Activated CD4-positive, alpha-beta T cell treated with anti-CD3 and anti-CD28 coated beads, Interleukin-2, amount 50 U/mL, for 1 hour (primary cell): ENCODE data around the gene TRIM63.
"Not testable (repeated sequence)": the region's sequence is repeated elsewhere in the genome, so short reads cannot be mapped to it uniquely, and the experiment has no call there.

Experiments
- DNase-seq: peaks from one replicate; pipeline ENCODE4 v3.0.0-alpha.2; 2020

The TRIM63 gene

GRCh38 chr1:26067432-26067911 is at the start of gene TRIM63:
TRIM63 (minus strand) TSS chr1:26067630; CDS start chr1:26067494, 136 bp downstream.
- no peak for DNase-seq

DNA sequence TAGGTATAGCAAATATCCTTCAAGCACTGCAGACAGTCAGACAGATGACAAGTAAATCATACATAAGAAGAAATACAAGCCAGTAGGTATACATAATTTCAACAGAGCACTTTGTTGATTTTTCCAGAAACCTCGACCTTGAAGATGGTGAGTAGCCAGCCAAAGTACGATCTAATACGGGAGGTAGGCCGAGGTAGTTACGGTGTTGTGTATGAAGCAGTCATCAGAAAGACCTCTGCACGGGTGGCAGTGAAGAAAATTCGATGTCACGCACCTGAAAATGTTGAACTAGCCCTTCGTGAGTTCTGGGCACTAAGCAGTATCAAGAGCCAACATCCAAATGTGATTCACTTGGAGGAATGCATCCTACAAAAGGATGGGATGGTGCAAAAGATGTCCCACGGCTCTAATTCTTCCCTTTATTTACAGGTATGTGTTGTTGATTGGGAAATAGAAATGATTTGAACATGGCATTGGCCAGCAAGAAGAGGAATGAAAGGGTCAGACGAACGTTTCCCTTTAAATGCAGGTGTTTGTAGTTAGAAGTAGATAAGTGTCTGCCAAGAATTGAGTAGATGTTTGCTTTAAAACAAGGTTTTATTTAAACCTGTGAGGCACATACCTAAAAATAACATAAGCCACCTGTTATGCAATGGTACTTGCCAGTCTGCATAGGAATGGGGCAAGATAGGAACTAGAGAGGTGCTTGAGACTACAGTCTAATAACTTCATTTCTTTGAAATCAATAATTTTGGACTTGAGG is 46.9 kb upstream of the TRIM63 start:
- no peak for DNase-seq

DNA sequence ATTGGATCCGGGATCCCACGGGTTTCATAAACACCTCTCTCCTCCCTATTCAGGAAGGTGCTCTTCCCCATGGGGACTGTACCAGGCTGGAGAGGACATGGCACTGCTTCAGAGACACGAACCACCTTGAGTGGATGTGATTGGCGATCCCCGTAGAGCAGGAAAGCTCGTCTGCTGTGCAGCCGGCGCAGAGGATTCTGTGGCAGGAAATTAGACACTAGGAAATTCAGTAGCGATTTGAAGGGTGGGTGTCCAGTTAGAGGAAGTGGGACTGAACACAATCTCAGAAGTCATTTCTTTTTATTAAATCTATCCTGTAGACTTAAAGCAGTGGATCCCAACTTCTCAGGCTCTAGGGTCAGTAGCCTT is 45.0 kb upstream of the TRIM63 start:
- no peak for DNase-seq

DNA sequence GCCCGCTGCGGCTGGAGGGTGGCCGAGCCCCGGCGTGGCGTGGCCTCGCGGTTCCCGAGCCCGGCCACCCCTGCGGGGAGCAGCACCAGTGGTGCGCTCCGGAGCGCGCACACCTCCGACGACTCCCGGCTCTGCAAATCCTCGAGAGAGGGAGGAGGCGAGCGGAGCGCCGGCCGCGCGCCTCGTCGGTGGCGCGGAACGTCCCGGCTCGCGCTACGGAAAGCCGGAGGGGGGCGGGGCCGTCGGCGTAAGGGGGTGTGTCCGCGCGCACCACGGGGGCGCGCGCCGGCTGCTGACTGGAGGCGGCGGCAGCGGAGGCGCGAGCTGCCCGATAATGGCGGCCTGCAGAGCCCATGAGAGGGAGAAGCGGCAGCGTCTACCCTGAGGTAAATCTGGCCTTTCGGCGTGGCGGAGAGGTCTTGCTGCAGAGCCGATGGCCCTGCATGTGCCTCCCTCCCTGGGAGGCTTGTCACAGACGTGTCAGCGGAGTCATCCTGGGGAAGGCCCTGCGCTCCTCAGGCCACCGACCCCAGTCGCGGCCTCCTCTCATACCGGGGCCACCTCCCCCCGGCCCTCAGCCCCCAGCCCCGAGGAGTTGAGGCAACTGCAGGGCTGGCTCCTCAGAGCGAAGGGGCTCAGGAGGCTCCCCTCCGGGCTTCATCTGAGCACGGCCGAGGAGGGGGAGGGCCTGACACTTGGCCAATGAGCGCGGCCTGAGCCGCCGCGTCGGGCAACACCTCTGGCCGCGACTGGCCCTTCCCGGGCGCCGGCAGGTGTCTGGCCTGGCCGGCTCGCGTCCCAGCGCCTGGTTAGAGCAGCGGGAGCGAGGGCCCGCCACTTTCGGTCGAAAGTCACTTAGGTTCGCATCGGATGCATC is 44.3 kb upstream of the TRIM63 start, which contains the start of gene PDIK1L:
TSS of gene PDIK1L (plus strand) at position 295 of the 877 bp plus-strand sequence. CDS start 2,485 bp downstream, outside the sequence.
- DNase-seq, result peak; percentile 95

DNA sequence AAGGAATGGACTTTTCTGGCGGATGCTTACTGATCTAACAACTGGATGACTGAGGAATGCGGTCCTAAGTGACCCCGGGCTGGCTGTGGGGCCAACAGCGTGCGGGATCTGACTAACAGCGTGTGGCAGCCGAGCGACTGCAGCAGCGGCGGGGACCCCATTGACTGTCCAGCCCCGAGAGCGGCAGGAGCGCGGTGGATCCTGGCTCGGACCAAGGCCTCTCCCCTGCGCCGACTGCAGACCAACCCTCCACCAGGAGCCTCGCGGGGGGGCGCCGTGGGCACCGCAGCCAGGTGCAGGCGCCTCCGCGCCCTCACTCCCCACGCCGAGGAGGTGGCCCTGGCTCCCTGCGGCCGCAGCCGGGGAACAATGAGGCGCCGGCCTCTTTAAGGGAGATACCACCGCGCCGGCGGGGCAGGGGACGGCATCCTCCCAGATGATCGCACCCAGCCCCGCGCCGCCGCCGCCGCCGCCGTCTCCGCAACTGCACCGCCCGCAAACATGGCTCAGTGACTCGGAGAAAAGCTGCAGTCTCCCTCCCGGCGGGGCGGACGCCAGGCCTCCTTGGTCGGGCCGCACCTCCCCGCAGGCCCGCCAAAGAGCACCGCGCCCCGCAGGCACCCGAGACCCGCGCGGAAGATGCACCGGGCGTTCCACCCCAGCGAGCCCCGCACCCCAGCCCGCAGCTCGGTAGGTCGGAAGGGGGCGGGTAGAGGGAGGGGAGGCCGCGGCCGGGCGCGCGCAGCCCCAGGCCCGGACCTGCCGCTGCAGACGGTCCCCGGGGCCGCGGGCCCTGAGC is 43.5 kb upstream of the TRIM63 start:
- DNase-seq, result peak; percentile 75

DNA sequence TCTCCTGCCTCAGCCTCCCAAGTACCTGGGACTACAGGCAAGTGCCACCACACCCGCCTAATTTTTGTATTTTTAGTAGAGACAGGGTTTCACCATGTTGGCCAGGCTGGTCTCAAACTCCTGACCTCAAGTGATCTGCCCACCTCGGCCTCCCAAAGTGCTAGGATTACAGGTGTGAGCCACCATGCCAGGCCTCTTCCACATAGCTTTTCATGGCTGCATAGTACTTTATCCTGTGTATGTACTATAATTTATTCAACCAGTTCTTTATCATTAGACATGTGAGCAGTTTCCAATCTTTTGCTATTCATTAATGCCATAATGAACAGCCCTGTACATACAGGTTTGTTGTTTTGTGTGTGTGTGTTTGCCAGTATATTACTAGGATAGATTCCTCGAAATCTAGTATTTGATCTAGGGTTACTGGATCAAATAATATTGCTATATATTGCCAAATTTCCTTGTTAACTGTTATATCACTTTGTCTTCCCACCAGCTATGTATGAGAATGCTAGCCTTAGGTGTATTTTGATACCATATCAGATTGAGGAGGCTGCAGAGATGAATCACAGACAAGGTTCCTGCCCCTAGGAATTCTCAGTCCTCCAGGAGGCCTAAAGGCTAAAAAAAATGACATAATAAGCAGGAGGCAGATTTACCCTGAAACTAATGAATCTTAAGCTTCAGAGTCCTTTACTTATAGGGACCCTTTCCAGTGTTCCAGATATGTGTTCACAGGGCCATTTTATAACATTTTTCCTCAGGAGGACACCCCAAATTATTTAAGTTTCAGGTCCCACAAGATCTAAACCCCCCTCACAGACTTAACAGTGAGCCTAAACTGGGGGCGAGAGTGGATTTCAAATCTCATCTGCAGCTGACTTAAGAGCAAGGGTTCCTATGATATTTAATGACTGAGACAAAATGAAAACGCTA is 42.1 kb upstream of the TRIM63 start:
- no peak for DNase-seq

GRCh38 chr1:26105226-26105548 is 37.8 kb upstream of the TRIM63 start:
- DNase-seq, result not testable (repeated sequence)

DNA sequence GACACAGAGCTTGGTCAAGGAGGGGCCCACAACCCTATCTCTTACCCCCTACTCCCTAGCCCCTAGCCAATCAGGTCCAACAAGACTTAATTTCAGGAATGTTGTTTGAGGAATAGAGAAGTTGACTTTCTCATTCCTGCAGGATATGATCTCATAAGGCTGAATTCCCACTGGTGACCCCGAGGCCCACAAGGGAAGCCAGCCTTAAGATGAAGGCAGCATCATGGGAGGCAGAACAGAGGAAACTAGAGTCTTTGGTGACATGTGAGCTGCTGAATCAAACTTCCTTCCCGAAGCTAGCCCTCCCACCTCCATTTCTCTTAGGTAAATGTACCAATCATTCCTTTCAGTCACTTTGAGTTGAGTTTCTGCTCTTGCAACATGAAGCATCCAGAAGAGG is 35.1 kb upstream of the TRIM63 start:
- no peak for DNase-seq

GRCh38 chr1:26102119-26102518 is 34.7 kb upstream of the TRIM63 start:
- no peak for DNase-seq

GRCh38 chr1:26100204-26100603 is 32.8 kb upstream of the TRIM63 start:
- DNase-seq, result not testable (repeated sequence)

- no peak for DNase-seq
These were observed 32.4 kb upstream of the TRIM63 start for GRCh38 chr1:26099780-26100179.

DNA sequence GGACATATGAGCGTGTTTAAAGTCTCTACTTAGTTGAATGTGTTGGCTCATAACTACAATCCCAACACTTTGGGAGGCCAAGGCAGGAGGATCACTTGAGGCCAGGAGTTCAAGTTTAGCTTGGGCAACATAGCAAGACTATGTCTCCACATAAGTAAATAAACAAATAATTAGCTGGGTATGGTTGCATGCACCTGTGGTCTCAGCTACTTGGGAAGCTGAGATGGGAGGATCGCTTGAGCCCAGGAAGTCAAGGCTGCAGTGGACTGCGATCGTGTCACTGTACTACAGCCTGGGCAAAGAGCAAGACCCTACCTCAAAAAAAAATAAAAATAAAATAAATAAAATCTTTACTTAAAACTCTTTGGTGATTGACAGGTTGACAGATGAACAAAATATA is 31.2 kb upstream of the TRIM63 start:
- no peak for DNase-seq

- no peak for DNase-seq
These were observed 30.3 kb upstream of the TRIM63 start for GRCh38 chr1:26097696-26098095.

DNA sequence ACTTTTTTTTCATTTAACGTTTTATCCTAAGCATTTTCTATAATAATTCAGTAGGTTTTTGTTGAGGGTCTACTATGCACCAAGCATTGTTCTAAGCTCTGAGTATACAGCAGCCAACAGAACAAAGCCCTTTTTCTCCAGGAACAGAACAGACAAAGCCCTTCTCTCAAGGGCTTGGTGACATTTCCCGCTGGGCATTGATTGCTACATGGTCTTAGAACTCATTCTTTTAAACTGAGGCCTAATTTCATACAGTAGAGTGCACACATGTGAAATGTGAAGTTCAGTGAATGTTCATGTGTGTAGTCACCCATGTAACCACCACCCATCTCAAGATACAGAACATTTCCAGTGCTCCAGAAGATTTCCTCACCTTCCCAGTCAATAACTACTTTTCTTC is 29.0 kb upstream of the TRIM63 start:
- DNase-seq, result no peak

DNA sequence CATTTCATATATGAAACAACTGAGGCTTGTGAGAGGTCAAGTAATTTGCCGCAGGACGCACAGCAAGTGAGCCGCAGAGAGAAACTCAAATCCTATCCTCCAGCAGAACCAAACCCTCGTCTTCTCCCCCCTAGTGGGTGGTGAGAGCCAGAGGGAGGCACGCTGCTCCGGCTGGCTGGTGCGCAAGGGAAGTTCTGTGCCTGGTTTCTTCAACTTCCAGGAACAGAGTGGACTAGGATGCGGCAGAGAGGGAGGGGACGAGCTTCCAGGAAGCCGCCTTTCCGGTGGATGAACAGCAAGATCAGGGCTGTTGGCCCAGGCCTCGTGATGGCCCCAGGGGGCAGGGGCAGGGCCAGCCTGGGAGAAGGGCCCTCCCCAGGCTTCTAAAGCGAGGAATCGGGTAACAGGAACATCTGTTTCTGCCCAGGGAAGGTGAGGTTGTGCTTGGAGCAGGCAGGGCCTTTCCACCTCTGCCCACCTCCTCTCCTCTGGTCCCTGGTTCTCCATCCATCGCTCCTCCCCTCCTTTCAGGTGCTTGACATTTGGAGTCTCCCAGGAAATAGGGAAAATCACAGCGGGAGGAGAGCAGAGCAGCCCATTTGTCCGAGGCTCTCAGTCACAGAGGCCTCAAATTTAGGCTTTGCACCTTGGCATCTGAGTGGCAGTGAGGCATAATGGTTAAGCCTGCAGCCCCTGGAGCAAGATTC is 27.4 kb upstream of the TRIM63 start:
- no peak for DNase-seq

- DNase-seq, result no peak
These were observed 26.7 kb upstream of the TRIM63 start for GRCh38 chr1:26094076-26094669.

GRCh38 chr1:26093569-26093968 is 26.1 kb upstream of the TRIM63 start:
- not testable (repeated sequence) for DNase-seq

- DNase-seq, result no peak
These were observed 25.0 kb upstream of the TRIM63 start for GRCh38 chr1:26092422-26092821.

DNA sequence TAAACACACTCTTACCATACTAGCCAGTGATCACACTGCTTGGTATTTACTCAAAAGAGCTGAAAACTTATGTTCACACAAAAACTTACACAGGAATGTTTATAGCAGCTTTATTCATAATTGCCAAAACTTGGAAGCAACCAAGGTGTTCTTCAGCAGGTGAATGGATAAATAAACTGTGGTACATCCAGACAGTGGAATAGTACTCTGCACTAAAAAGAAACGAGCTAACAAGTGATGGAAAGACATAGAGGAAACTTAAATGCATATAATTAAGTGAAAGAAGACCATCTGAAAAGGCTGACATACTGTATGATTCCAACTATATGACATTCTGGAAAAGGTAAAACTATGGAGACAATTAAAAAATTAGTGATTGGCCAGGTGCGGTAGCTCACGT is 23.5 kb upstream of the TRIM63 start:
- DNase-seq, result no peak

GRCh38 chr1:26089125-26089524 is 21.7 kb upstream of the TRIM63 start:
- DNase-seq, result no peak

- no peak for DNase-seq
These were observed 17.4 kb upstream of the TRIM63 start for GRCh38 chr1:26084844-26085243.
